Ascending aorta (tissue), 2 donors: ENCODE data around the gene NHERF2. TPM values are rescaled to one million over a fixed set of nuclear protein-coding genes. Genes with fewer than 3 reads are reported as not detected.

Experiments
- DNase-seq, 2 donors: peaks; one replicate each; pipeline ENCODE4 v3.0.0-alpha.2; 2019; ENCODE audit warnings: low spot score in 2 of 2
- H3K27ac ChIP-seq, 2 donors: fragments of 200-600 bp; sonication (generic); one replicate each; pipeline ENCODE4 v1.5.1; 2016 to 2017; ENCODE audit warnings: mild to moderate bottlenecking in 1 of 2
- H3K27me3 ChIP-seq: fragments of 200-600 bp; sonication (generic); one replicate; pipeline ENCODE4 v1.5.1; 2017
- H3K36me3 ChIP-seq, 2 donors: fragments of 200-600 bp; sonication (generic); one replicate each; pipeline ENCODE4 v1.5.1; 2016
- H3K4me1 ChIP-seq, 2 donors: fragments of 200-600 bp; sonication (generic); one replicate each; pipeline ENCODE4 v1.5.1; 2016 to 2017; ENCODE audit warnings: mild to moderate bottlenecking in 1 of 2
- H3K4me3 ChIP-seq, 2 donors: fragments of 200-600 bp; sonication (generic); one replicate each; pipeline ENCODE4 v1.5.1; 2016 to 2017; ENCODE audit warnings: mild to moderate bottlenecking in 1 of 2
- H3K9me3 ChIP-seq, 2 donors: fragments of 200-600 bp; sonication (generic); one replicate each; pipeline ENCODE4 v1.5.1; 2016
- intact Hi-C: fragments of 100-400 bp; cut with DNase I; formaldehyde crosslinking; loops from one replicate; pipeline ENCODE4 v1.15.1; 2023
- total RNA-seq: library from RNA; depleted of rRNA; stranded (reverse); fragments of >200 nt; gene quantifications from one replicate; pipeline ENCODE4 v1.1.0, GENCODE V29; 2016
- TF ChIP-seq, protein P1 (sequence below), 3 experiments: fragments of 200-600 bp in 2 of 3; fragments of 450-650 bp in 1 of 3; sonication (generic) in 2 of 3; IDR thresholded peaks; one replicate each; pipeline ENCODE4 v1.5.1; 2016 to 2019; ENCODE audit warnings: antibody characterized with exemption in 3 of 3, mild to moderate bottlenecking in 1 of 3, moderate library complexity in 1 of 3

The NHERF2 gene
- total RNA-seq, 1 donor from 2014 or later: 123 TPM

DNA sequence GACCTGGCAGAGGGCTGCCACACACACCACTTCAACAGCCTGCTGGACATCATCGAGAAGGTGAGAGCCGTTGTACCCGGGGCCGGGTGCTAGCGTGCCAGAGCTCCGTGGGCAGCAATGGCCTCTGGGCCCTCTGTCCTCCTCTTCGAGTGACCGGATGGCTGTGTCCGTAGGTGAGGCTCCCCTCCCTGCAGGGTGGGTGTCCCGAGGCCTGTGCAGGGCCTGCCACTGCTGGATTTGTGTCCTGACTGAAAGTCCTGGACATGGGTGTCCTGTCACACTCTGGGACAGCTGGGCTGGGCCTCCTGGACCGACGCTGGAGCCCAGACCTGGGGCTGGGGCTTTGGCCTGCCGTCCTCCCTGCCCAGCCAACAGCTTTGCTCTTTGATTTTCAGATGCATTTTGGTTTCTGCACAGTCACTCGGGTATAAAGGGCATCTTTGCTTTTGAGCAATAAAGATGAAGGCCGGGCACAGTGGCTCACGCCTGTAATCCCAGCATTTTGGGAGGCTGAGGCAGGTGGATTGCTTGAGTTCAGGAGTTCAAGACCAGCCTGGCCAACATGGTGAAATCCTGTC, 37.8 kb downstream of the NHERF2 start:
- no peak for DNase-seq
- intact Hi-C loops: no loop called here
- Histone ChIP-seq H3K4me3 (no peak overlapping the region), H3K27ac (no peak overlapping the region), H3K36me3 (peaks cover 51 to 79% of the 10 kb centered on the region in 2 donors), H3K4me1 (no peaks in the 10 kb centered on the region), H3K9me3 (no peaks in the 10 kb centered on the region), H3K27me3 (no peaks in the 10 kb centered on the region)
- TF ChIP-seq, protein P1, sequence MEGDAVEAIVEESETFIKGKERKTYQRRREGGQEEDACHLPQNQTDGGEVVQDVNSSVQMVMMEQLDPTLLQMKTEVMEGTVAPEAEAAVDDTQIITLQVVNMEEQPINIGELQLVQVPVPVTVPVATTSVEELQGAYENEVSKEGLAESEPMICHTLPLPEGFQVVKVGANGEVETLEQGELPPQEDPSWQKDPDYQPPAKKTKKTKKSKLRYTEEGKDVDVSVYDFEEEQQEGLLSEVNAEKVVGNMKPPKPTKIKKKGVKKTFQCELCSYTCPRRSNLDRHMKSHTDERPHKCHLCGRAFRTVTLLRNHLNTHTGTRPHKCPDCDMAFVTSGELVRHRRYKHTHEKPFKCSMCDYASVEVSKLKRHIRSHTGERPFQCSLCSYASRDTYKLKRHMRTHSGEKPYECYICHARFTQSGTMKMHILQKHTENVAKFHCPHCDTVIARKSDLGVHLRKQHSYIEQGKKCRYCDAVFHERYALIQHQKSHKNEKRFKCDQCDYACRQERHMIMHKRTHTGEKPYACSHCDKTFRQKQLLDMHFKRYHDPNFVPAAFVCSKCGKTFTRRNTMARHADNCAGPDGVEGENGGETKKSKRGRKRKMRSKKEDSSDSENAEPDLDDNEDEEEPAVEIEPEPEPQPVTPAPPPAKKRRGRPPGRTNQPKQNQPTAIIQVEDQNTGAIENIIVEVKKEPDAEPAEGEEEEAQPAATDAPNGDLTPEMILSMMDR (IDR thresholded peaks at IDR 0.05): no peak

DNA sequence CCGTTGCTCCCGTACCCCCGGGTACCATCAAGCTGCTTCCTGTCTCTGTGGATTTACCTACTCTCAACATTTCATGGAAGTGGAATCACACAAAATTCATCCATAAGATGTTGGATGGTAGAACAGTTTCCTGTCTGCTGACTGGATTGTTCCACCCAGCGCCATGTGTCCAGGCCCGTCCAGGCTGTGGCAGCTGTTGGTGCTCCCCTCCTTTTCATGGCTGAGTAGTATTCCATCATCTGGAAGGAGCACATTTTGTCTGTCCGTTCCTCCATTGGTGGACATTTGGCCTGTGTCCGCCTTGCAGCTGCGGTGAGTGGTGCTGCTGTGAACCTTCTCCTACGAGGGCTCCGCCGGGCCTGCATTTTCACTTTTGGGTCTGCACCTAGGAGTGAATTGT, 39.4 kb downstream of the NHERF2 start:
- DNase-seq: no peak
- no peaks in the 10 kb centered on the region for H3K9me3 ChIP-seq
- H3K4me1 ChIP-seq: no peaks in the 10 kb centered on the region
- TF ChIP-seq, protein P1 (IDR thresholded peaks at IDR 0.05): no peak
- no peak overlapping the region for H3K27ac ChIP-seq
- peaks cover 58 to 80% of the 10 kb centered on the region in 2 donors for H3K36me3 ChIP-seq
- intact Hi-C loops: no loop called here
- no peak overlapping the region for H3K4me3 ChIP-seq
- no peaks in the 10 kb centered on the region for H3K27me3 ChIP-seq

DNA sequence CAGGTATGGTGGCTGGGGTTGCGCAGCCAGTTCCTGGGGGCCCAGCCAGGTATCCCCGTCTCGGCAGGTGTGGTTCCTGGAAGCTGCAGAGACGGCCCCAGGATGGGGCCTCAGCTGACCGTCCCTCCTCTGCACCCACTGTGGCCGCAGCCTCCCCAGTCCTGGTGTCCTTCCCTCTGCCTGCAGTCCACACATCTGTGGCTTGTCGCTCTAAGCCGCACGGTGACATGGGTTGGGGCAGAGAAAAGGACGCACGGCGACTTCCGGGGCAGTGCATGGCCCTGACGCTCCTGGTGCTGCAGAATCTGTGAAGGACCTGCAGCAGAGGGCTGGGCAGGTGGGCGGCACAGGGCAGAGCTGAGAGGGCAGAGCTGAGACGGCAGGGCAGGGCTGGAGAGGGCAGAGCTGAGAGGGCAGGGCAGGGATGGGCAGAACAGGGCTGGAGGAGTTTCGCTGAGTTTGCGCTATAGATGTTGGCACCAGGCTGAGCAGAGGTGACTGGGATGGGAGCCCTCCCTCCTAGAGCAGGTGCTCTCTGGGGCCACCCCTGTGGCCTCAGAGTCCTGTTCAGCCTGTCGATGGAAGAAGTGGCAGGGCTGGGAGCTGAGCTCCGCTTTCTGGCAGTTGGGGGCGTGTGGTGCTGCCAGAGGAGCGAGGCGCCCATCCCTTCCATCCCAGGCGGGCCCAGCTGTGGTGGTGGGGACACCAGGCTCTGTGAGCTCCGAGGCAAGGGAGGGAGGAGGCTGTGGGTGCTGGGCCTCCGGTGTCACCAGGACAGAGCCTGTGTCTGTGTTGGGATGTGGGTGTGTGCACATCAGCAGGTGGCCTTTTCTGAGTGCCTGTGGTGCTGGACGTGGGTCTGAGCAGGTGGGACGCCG, 44.1 kb downstream of the NHERF2 start:
- Histone ChIP-seq H3K27ac (no peak overlapping the region), H3K4me3 (no peak overlapping the region), H3K9me3 (no peaks in the 10 kb centered on the region), H3K27me3 (no peaks in the 10 kb centered on the region), H3K36me3 (peaks cover 69 to 82% of the 10 kb centered on the region in 2 donors), H3K4me1 (no peaks in the 10 kb centered on the region)
- TF ChIP-seq, protein P1 (IDR thresholded peaks at IDR 0.05): no peak
- intact Hi-C loops: no loop called here
- DNase-seq: no peak

DNA sequence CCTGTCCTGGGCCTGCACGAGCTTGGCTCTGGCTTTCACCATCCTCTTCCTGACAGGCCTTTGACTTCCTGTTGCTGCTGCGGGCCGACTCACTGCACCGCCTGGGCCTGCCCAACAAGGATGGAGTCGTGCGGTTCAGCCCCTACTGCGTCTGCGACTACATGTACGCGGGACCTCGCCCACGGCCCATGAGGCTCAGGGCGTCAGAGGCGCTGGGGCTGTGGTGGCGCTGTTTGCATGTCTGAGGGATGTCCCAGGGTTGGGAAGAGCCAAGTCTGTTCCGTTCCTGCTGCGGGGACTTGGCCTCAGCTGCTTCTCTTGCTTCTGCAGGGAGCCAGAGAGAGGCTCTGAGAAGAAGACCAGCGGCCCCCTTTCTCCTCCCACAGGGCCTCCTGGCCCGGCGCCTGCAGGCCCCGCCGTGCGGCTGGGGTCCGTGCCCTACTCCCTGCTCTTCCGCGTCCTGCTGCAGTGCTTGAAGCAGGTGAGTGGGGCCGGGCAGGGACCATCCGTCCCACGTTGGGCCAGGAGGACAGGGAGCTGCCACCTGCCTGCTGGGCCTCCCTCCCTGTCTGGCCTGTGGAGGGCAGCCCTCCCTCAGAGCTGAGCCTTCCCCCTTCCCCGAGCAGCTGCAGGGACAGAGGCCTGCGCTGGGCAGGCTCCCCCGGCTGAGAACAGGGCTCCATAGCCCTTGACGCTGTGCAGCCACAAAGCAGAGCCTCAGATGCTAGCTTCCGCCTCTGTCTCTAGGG, 44.9 kb downstream of the NHERF2 start:
- Histone ChIP-seq H3K27ac (no peak overlapping the region), H3K27me3 (no peaks in the 10 kb centered on the region), H3K9me3 (no peaks in the 10 kb centered on the region), H3K4me1 (no peaks in the 10 kb centered on the region), H3K4me3 (no peak overlapping the region), H3K36me3 (peaks cover 69 to 83% of the 10 kb centered on the region in 2 donors)
- TF ChIP-seq, protein P1 (IDR thresholded peaks at IDR 0.05): no peak
- intact Hi-C loops: no loop called here
- DNase-seq: no peak

DNA sequence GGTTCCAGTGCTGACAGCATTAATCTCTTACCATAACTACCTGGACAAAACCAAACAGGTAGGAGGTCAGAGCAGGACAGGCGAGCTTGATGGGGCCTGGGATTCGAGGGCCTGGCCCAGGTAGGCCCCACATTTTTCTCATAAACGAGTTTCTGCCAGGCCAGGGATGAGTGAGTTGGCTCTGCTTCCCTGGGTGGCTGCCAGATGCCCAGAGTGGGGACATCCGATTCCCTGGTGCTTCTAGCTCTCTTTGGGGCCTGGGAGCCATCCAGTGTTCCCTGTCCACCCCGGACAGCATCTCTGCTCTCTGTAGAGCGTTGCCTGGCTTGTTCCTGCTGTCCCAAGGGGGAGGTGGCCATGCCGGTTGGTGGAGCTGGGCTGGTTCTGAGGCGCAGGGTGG, 46.2 kb downstream of the NHERF2 start:
- no peaks in the 10 kb centered on the region for H3K4me1 ChIP-seq
- H3K9me3 ChIP-seq: no peaks in the 10 kb centered on the region
- no peak overlapping the region for H3K4me3 ChIP-seq
- H3K27me3 ChIP-seq: no peaks in the 10 kb centered on the region
- no peak overlapping the region for H3K27ac ChIP-seq
- TF ChIP-seq, protein P1 (IDR thresholded peaks at IDR 0.05): no peak
- no peak for DNase-seq
- peaks cover 74 to 93% of the 10 kb centered on the region in 2 donors for H3K36me3 ChIP-seq
- intact Hi-C loops: no loop called here
